Stimulated activated CD4-positive, alpha-beta T cell treated with anti-CD3 and anti-CD28 coated beads, Interleukin-1b, Interleukin-23, amount 100 ng/mL, for 24 hours (primary cell): Measurements from ENCODE around the gene MAPK9.
A peak's percentile ranks its signal among the peaks of the same experiment; 100 is the strongest.

Experiments
- DNase-seq, 4 experiments: peaks; one replicate each; pipeline ENCODE4 v3.0.0-alpha.2; 2020; ENCODE audit warnings: low read depth in 4 of 4, low spot score in 1 of 4

Gene MAPK9

GRCh38 chr5:180291943-180292831 is at the start of gene MAPK9:
TSS of gene MAPK9 (minus strand) at chr5:180292083. CDS start at chr5:180280561, 11,522 bp downstream.
- peak; percentile 67 to 79 (median 70) for DNase-seq

- DNase-seq = no peak
Measured at GRCh38 chr5:180341595-180341994, 49.7 kb upstream of the MAPK9 start.

GRCh38 chr5:180340856-180341255 is 49.0 kb upstream of the MAPK9 start:
- DNase-seq = no peak

GRCh38 chr5:180339583-180340183 is 47.8 kb upstream of the MAPK9 start:
- DNase-seq = no peak

- DNase-seq = no peak
Measured at GRCh38 chr5:180338001-180338707, 46.3 kb upstream of the MAPK9 start.

GRCh38 chr5:180336234-180337020 is 44.5 kb upstream of the MAPK9 start:
- DNase-seq = no peak

- no peak for DNase-seq
Measured at GRCh38 chr5:180335614-180336233, 43.8 kb upstream of the MAPK9 start.

- no peak for DNase-seq
Measured at GRCh38 chr5:180334751-180335613, 43.1 kb upstream of the MAPK9 start.

- DNase-seq = no peak
Measured at GRCh38 chr5:180334176-180334575, 42.3 kb upstream of the MAPK9 start.

- DNase-seq = no peak
Measured at GRCh38 chr5:180333661-180334060, 41.8 kb upstream of the MAPK9 start.

- no peak for DNase-seq
Measured at GRCh38 chr5:180332861-180333260, 41.0 kb upstream of the MAPK9 start.

- DNase-seq = no peak
Measured at GRCh38 chr5:180332051-180332517, 40.2 kb upstream of the MAPK9 start.

- no peak for DNase-seq
Measured at GRCh38 chr5:180331647-180331950, 39.7 kb upstream of the MAPK9 start.

GRCh38 chr5:180330810-180331646 is 39.1 kb upstream of the MAPK9 start:
- no peak for DNase-seq

GRCh38 chr5:180330270-180330648 is 38.4 kb upstream of the MAPK9 start:
- no peak for DNase-seq

GRCh38 chr5:180329606-180330269 is 37.9 kb upstream of the MAPK9 start:
- DNase-seq = no peak

GRCh38 chr5:180329138-180329435 is 37.2 kb upstream of the MAPK9 start:
- DNase-seq = no peak

GRCh38 chr5:180328296-180329137 is 36.6 kb upstream of the MAPK9 start:
- DNase-seq = peak; percentile 74 to 79 (median 78)
